Stimulated activated CD4-positive, alpha-beta T cell treated with anti-CD3 and anti-CD28 coated beads, Interleukin-4, amount 100 ng/mL, for 1 hour (primary cell): ENCODE data around the gene GON7.
"Not testable (repeated sequence)": the region's sequence is repeated elsewhere in the genome, so short reads cannot be mapped to it uniquely, and the experiment has no call there.

Experiments used
- DNase-seq: peaks from one replicate; pipeline ENCODE4 v3.0.0-alpha.2; 2020

The GON7 gene

GRCh38 chr14:93206793-93207467 lies at the start of gene GON7, which contains the start of gene UBR7:
TSS of gene GON7 (minus strand) at chr14:93207065. CDS start at chr14:93207037, 28 bp downstream.
TSS of gene UBR7 (plus strand) at chr14:93207256. CDS start at chr14:93207292, 36 bp downstream.
- DNase-seq = peak; percentile 85

GRCh38 chr14:93249128-93249831 lies 42.4 kb upstream of the GON7 start:
- no peak for DNase-seq

- no peak for DNase-seq
These were observed 39.7 kb upstream of the GON7 start for GRCh38 chr14:93246534-93246933.

- DNase-seq = no peak
These were observed 39.0 kb upstream of the GON7 start for GRCh38 chr14:93245764-93246420.

GRCh38 chr14:93240678-93241000 lies 33.8 kb upstream of the GON7 start:
- no peak for DNase-seq

- DNase-seq = no peak
These were observed 33.2 kb upstream of the GON7 start for GRCh38 chr14:93239869-93240677.

GRCh38 chr14:93234798-93235197 lies 27.9 kb upstream of the GON7 start:
- DNase-seq = no peak

GRCh38 chr14:93233078-93233477 lies 26.2 kb upstream of the GON7 start:
- DNase-seq = not testable (repeated sequence)

GRCh38 chr14:93232159-93232558 lies 25.3 kb upstream of the GON7 start:
- no peak for DNase-seq

- DNase-seq = no peak
These were observed 24.5 kb upstream of the GON7 start for GRCh38 chr14:93231129-93231979.

- DNase-seq = no peak
These were observed 23.7 kb upstream of the GON7 start for GRCh38 chr14:93230539-93230938.

- DNase-seq = no peak
These were observed 21.7 kb upstream of the GON7 start for GRCh38 chr14:93228550-93228949.

- no peak for DNase-seq
These were observed 16.7 kb upstream of the GON7 start for GRCh38 chr14:93223565-93223964.

GRCh38 chr14:93220509-93220908 lies 13.6 kb upstream of the GON7 start:
- DNase-seq = no peak

GRCh38 chr14:93219103-93219726 lies 12.3 kb upstream of the GON7 start:
- peak; percentile 36 for DNase-seq

GRCh38 chr14:93214598-93214997 lies 7.7 kb upstream of the GON7 start:
- DNase-seq = no peak

GRCh38 chr14:93212432-93212831 lies 5.6 kb upstream of the GON7 start:
- DNase-seq = no peak

- DNase-seq = no peak
These were observed 823 bp upstream of the GON7 start for GRCh38 chr14:93207468-93208308.

- DNase-seq = no peak
These were observed 5.6 kb downstream of the GON7 start for GRCh38 chr14:93201155-93201704.

- DNase-seq = no peak
These were observed 6.3 kb downstream of the GON7 start for GRCh38 chr14:93200553-93200952.
